SK-N-SH (cell line): ENCODE data around the gene TRAPPC3. TPM values are rescaled to one million over a fixed set of nuclear protein-coding genes. Genes with fewer than 3 reads are reported as not detected.

Source experiments
- CTCF ChIA-PET: fragments of 300-600, 350-600 bp; formaldehyde crosslinking; extraction: SDS; loops from one replicate; lab custom pipeline; 2021; lab: Yijun Ruan, JAX
- POLR2A ChIA-PET: fragments of 350-600 bp; sonication (Branson Sonifier 250); formaldehyde crosslinking; extraction: SDS; loops from one replicate; lab custom pipeline; 2020; ENCODE audit warnings: antibody characterized with exemption, inconsistent platforms; lab: Yijun Ruan, JAX
- DNase-seq: peaks from one replicate; pipeline ENCODE4 v3.0.0; 2012
- H2AFZ ChIP-seq: fragments of 200-600 bp; sonication (generic); 2 replicates; pipeline ENCODE4 v1.8.1; 2016; ENCODE audit warnings: antibody characterized with exemption, mild to moderate bottlenecking, low read depth
- H3F3A ChIP-seq: fragments of 200-600 bp; sonication (generic); replicated peaks from 2 replicates; pipeline ENCODE3; 2016; ENCODE audit warnings: antibody characterized with exemption, mild to moderate bottlenecking; ENCODE audit not compliant: insufficient read depth
- H3K27ac ChIP-seq, 2 experiments: fragments of 200-500 bp in 1 of 2; fragments of 200-600 bp in 1 of 2; sonication (Bioruptor generic) in 1 of 2; sonication (generic), shearing (Covaris generic) in 1 of 2; 2 replicates each; pipeline versions ENCODE4 v1.5.1 to v1.6.1; 2014 to 2016; ENCODE audit warnings: low read depth in 2 of 2, inconsistent platforms in 1 of 2, low read length in 1 of 2, mild to moderate bottlenecking in 1 of 2, mixed read lengths in 1 of 2
- H3K27me3 ChIP-seq: fragments of 200-600 bp; sonication (generic), shearing (Covaris generic); 2 replicates; pipeline ENCODE4 v1.6.1; 2016; ENCODE audit warnings: mixed run types; ENCODE audit not compliant: insufficient read depth
- H3K36me3 ChIP-seq, 2 experiments: fragments of 200-500 bp in 1 of 2; fragments of 200-600 bp in 1 of 2; sonication (Bioruptor generic) in 1 of 2; sonication (generic) in 1 of 2; replicated peaks in 1 of 2; 2 replicates each; pipeline versions ENCODE3 to v1.5.1; 2014 to 2016; ENCODE audit warnings: low read length in 1 of 2, mild to moderate bottlenecking in 1 of 2; ENCODE audit not compliant: insufficient read depth in 2 of 2, control insufficient read depth in 1 of 2
- H3K4me1 ChIP-seq, 2 experiments: fragments of 200-500 bp in 1 of 2; fragments of 200-600 bp in 1 of 2; sonication (Bioruptor generic) in 1 of 2; sonication (generic), shearing (Covaris generic) in 1 of 2; 2 replicates each; pipeline versions ENCODE4 v1.5.1 to v1.6.1; 2014 to 2016; ENCODE audit warnings: low read depth in 1 of 2, low read length in 1 of 2, mixed run types in 1 of 2; ENCODE audit not compliant: insufficient read depth in 2 of 2, control insufficient read depth in 1 of 2
- H3K4me2 ChIP-seq: fragments of 200-600 bp; sonication (generic), shearing (Covaris generic); 2 replicates; pipeline ENCODE4 v1.6.1; 2017; ENCODE audit warnings: mixed run types
- H3K4me3 ChIP-seq, 2 experiments: fragments of 200-500 bp in 1 of 2; fragments of 200-600 bp in 1 of 2; sonication (Bioruptor generic) in 1 of 2; sonication (generic), shearing (Covaris generic) in 1 of 2; 2 replicates each; pipeline versions ENCODE4 v1.5.1 to v1.8.1; 2014 to 2016; ENCODE audit warnings: low read depth in 2 of 2, inconsistent platforms in 1 of 2, low read length in 1 of 2, mild to moderate bottlenecking in 1 of 2, mixed read lengths in 1 of 2, moderate library complexity in 1 of 2
- H3K79me2 ChIP-seq: fragments of 200-600 bp; sonication (generic); 2 replicates; pipeline ENCODE4 v1.8.1; 2017; ENCODE audit warnings: mild to moderate bottlenecking; ENCODE audit not compliant: insufficient read depth
- H3K9ac ChIP-seq: fragments of 200-600 bp; sonication (generic); 2 replicates; pipeline ENCODE4 v1.6.1; 2017; ENCODE audit warnings: mixed run types
- H3K9me2 ChIP-seq: fragments of 200-600 bp; sonication (generic); 2 replicates; pipeline ENCODE4 v1.6.1; 2017; ENCODE audit warnings: mixed run types
- H3K9me3 ChIP-seq: fragments of 200-600 bp; sonication (generic); 2 replicates; pipeline ENCODE4 v1.6.1; 2017; ENCODE audit warnings: mixed run types, mild to moderate bottlenecking, moderate library complexity
- H4K20me1 ChIP-seq: fragments of 200-600 bp; sonication (generic); 2 replicates; pipeline ENCODE4 v1.6.1; 2017; ENCODE audit warnings: mild to moderate bottlenecking, mixed run types; ENCODE audit not compliant: insufficient read depth
- ELF1 ChIP-seq: IDR thresholded peaks from 2 replicates; pipeline ENCODE4 v1.4.0; 2012
- EP300 ChIP-seq, 2 experiments: IDR thresholded peaks; 2 replicates each; pipeline versions ENCODE4 v1.4.0 to v1.6.1; 2012; ENCODE audit warnings: borderline replicate concordance in 1 of 2, low read depth in 1 of 2, low read length in 1 of 2
- FOXJ3 ChIP-seq: sonication (generic); formaldehyde crosslinking; IDR thresholded peaks from 2 replicates; pipeline ENCODE4 v1.5.1; 2020; ENCODE audit warnings: mild to moderate bottlenecking, missing genetic modification reagents
- FOXM1 ChIP-seq: IDR thresholded peaks from 2 replicates; pipeline ENCODE4 v1.4.0; 2012; ENCODE audit warnings: low read depth, mild to moderate bottlenecking
- GABPA ChIP-seq: IDR thresholded peaks from 2 replicates; pipeline ENCODE4 v1.4.0; 2012; ENCODE audit warnings: low read depth, mild to moderate bottlenecking
- IRF3 ChIP-seq: fragments of 150-350 bp; IDR thresholded peaks from 2 replicates; pipeline ENCODE4 v1.6.1; 2016; ENCODE audit warnings: mild to moderate bottlenecking, low read depth, low read length
- JUND ChIP-seq: IDR thresholded peaks from 2 replicates; pipeline ENCODE4 v1.4.0; 2012
- MXI1 ChIP-seq: IDR thresholded peaks from 2 replicates; pipeline ENCODE4 v1.6.1; 2012; ENCODE audit warnings: mild to moderate bottlenecking, low read depth, low read length, improper control_type of control experiment
- NFIC ChIP-seq: IDR thresholded peaks from 2 replicates; pipeline ENCODE4 v1.4.0; 2012; ENCODE audit warnings: borderline replicate concordance
- NRF1 ChIP-seq: IDR thresholded peaks from 2 replicates; pipeline ENCODE4 v1.6.1; 2012; ENCODE audit warnings: low read depth, mild to moderate bottlenecking, low read length
- RAD21 ChIP-seq: IDR thresholded peaks from 2 replicates; pipeline ENCODE4 v1.6.1; 2012; ENCODE audit warnings: mild to moderate bottlenecking, low read length
- RCOR1 ChIP-seq: fragments of 150-350 bp; IDR thresholded peaks from 2 replicates; pipeline ENCODE4 v1.6.1; 2017; ENCODE audit warnings: antibody characterized with exemption, low read length
- RFX5 ChIP-seq: IDR thresholded peaks from 2 replicates; pipeline ENCODE4 v1.6.1; 2012; ENCODE audit warnings: mild to moderate bottlenecking, improper control_type of control experiment, low read length
- SIN3A ChIP-seq: IDR thresholded peaks from 2 replicates; pipeline ENCODE4 v1.6.1; 2012; ENCODE audit warnings: low read depth, mild to moderate bottlenecking, low read length, moderate library complexity, borderline replicate concordance
- TAF1 ChIP-seq: IDR thresholded peaks from 2 replicates; pipeline ENCODE4 v1.6.1; 2012; ENCODE audit warnings: low read depth, mild to moderate bottlenecking, low read length, moderate library complexity, borderline replicate concordance
- TCF12 ChIP-seq: IDR thresholded peaks from 2 replicates; pipeline ENCODE4 v1.4.0; 2012
- TEAD4 ChIP-seq: IDR thresholded peaks from 2 replicates; pipeline ENCODE4 v1.4.0; 2012; ENCODE audit warnings: mild to moderate bottlenecking, borderline replicate concordance; ENCODE audit not compliant: insufficient read depth
- USF1 ChIP-seq: IDR thresholded peaks from 2 replicates; pipeline ENCODE4 v1.4.0; 2012; ENCODE audit warnings: low read depth, borderline replicate concordance
- YY1 ChIP-seq: IDR thresholded peaks from 2 replicates; pipeline ENCODE4 v1.4.0; 2012; ENCODE audit warnings: low read depth, mild to moderate bottlenecking
- WGBS: methylation state at CpG from one replicate; pipeline ENCODE4 v1.1.6; 2017; ENCODE audit warnings: low lambda C conversion rate; 5-methylcytosine and 5-hydroxymethylcytosine counted together
- polyA plus RNA-seq, 3 experiments: library from polyadenylated mRNA; depleted of rRNA; stranded (reverse); fragments of >200 nt; gene quantifications; 2 replicates each; pipeline ENCODE4 v1.2.3, GENCODE V29; 2012
- TF ChIP-seq, protein P1 (sequence below): fragments of 200-600 bp; sonication (generic); IDR thresholded peaks from 2 replicates; pipeline ENCODE4 v1.6.1; 2017; ENCODE audit warnings: antibody characterized with exemption, mild to moderate bottlenecking, moderate library complexity
- TF ChIP-seq, protein P2 (sequence below): IDR thresholded peaks from 2 replicates; pipeline ENCODE4; 2012

Gene TRAPPC3
- polyA plus RNA-seq, 1 of the 3 experiments (the other 2 are of a cell fraction) = 149 TPM

- Histone ChIP-seq H3K36me3 (peaks cover 5 to 6% of the 10 kb centered on the region in 2 experiments), H4K20me1 (peaks cover 29% of the 10 kb centered on the region), H3K79me2 (peaks cover 51% of the 10 kb centered on the region), H2AFZ (no peak overlapping the region), H3K9me2 (no peaks in the 10 kb centered on the region), H3K9me3 (no peaks in the 10 kb centered on the region), H3K9ac (peak overlapping the region; percentile 98), H3K4me1 (peaks cover 39 to 46% of the 10 kb centered on the region in 2 experiments), H3K4me3 (peak overlapping the region; percentile 87 to 99), H3K4me2 (peak overlapping the region; percentile 98), H3K27ac (peak overlapping the region; percentile 90 to 98), H3K27me3 (no peaks in the 10 kb centered on the region), H3F3A (peaks cover 20% of the 10 kb centered on the region)
- 70% methylated on average over 4 of the region's 6 CpGs for WGBS
- TF ChIP-seq YY1 (no peak), FOXM1 (no peak), EP300 (IDR thresholded peaks at IDR 0.05; ENCODE audit: borderline replicate concordance in 1 of 2, low read depth in 1 of 2, low read length in 1 of 2) (no peak), JUND (no peak), SIN3A (no peak)
- POLR2A ChIA-PET = interaction anchor here (0.6 to 0.7 kb wide), 2 partner anchors 10 to 21 kb away, joined by 3 to 7 read pairs; no protein-coding TSS in a partner anchor
- CTCF ChIA-PET = interaction anchor here (0.7 to 5.6 kb wide), 5 partner anchors 33 to 214 kb away, joined by 3 to 49 read pairs (median 4); partner anchors contain the start of gene THRAP3
- DNase-seq = peak; percentile 66
Observed at GRCh38 chr1:36154765-36155407, 5.6 kb upstream of the TRAPPC3 start.

DNA sequence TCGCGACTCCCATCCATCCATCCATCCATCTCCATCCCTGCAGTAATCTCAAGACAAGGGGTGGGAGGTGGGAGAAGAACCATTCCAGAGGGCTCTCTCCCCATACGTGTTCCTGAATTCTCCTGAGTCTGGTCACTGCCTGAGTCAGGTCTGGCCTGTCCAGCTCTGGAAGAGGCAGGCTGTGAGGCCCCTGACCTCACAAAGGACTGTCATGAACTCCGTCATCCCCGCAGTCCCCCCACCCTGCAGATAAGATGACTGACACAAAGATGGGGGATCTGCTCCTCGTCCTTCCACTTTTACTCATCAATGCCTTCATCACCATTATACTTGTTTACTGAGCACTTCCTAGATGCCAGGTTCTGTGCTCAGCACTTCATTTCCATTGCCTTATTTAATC lies 5.0 kb upstream of the TRAPPC3 start:
- no peak overlapping the region for H3K9ac ChIP-seq
- no peak overlapping the region for H3K4me2 ChIP-seq
- no peak for TF ChIP-seq FOXJ3 (CRISPR knock-in tag)
- TF ChIP-seq NRF1 = no peak
- TF ChIP-seq, protein P1, sequence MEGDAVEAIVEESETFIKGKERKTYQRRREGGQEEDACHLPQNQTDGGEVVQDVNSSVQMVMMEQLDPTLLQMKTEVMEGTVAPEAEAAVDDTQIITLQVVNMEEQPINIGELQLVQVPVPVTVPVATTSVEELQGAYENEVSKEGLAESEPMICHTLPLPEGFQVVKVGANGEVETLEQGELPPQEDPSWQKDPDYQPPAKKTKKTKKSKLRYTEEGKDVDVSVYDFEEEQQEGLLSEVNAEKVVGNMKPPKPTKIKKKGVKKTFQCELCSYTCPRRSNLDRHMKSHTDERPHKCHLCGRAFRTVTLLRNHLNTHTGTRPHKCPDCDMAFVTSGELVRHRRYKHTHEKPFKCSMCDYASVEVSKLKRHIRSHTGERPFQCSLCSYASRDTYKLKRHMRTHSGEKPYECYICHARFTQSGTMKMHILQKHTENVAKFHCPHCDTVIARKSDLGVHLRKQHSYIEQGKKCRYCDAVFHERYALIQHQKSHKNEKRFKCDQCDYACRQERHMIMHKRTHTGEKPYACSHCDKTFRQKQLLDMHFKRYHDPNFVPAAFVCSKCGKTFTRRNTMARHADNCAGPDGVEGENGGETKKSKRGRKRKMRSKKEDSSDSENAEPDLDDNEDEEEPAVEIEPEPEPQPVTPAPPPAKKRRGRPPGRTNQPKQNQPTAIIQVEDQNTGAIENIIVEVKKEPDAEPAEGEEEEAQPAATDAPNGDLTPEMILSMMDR = no peak
- no peak for TF ChIP-seq FOXM1
- no peak for TF ChIP-seq RCOR1
- TF ChIP-seq GABPA = no peak
- TF ChIP-seq NFIC = no peak
- TF ChIP-seq SIN3A = no peak
- TF ChIP-seq RAD21 = no peak
- TF ChIP-seq JUND = no peak
- TF ChIP-seq, protein P2, sequence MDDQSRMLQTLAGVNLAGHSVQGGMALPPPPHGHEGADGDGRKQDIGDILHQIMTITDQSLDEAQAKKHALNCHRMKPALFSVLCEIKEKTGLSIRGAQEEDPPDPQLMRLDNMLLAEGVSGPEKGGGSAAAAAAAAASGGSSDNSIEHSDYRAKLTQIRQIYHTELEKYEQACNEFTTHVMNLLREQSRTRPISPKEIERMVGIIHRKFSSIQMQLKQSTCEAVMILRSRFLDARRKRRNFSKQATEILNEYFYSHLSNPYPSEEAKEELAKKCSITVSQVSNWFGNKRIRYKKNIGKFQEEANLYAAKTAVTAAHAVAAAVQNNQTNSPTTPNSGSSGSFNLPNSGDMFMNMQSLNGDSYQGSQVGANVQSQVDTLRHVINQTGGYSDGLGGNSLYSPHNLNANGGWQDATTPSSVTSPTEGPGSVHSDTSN = no peak
- no peak for TF ChIP-seq TCF12
- TF ChIP-seq USF1 = no peak
- TF ChIP-seq ELF1 = no peak
- TF ChIP-seq TEAD4 = no peak
- TF ChIP-seq MXI1 = no peak
- TF ChIP-seq IRF3 = no peak
- no peak for TF ChIP-seq RFX5
- no peak for TF ChIP-seq TAF1
- TF ChIP-seq, all 33 proteins: peak for 0
- H3K27ac ChIP-seq = peak overlapping the region in 1 of 2 experiments; percentile 98; a peak in 2 of 4 replicates
- DNase-seq = no peak
- peaks cover 24% of the 10 kb centered on the region for H4K20me1 ChIP-seq
- H3F3A ChIP-seq = peaks cover 22% of the 10 kb centered on the region
- WGBS = 96% methylated on average over 6 of the region's 6 CpGs
- no peak overlapping the region for H3K4me3 ChIP-seq
- H3K36me3 ChIP-seq = peaks cover 4 to 5% of the 10 kb centered on the region in 2 experiments
- no peaks in the 10 kb centered on the region for H3K9me3 ChIP-seq
- no peak overlapping the region for H2AFZ ChIP-seq
- peaks cover 46% of the 10 kb centered on the region for H3K79me2 ChIP-seq
- POLR2A ChIA-PET = no interaction called here
- H3K4me1 ChIP-seq = peaks cover 38 to 46% of the 10 kb centered on the region in 2 experiments
- H3K27me3 ChIP-seq = no peaks in the 10 kb centered on the region
- CTCF ChIA-PET = interaction anchor here (0.9 to 5.6 kb wide), 3 partner anchors 34 to 215 kb away, joined by 4 to 49 read pairs (median 6); no protein-coding TSS in a partner anchor
- H3K9me2 ChIP-seq = no peaks in the 10 kb centered on the region
